ENCODE measurements around the gene ARHGEF33.
"Not testable (repeated sequence)": the region's sequence is repeated elsewhere in the genome, so short reads cannot be mapped to it uniquely, and the experiment has no call there.

The ARHGEF33 gene

DNA sequence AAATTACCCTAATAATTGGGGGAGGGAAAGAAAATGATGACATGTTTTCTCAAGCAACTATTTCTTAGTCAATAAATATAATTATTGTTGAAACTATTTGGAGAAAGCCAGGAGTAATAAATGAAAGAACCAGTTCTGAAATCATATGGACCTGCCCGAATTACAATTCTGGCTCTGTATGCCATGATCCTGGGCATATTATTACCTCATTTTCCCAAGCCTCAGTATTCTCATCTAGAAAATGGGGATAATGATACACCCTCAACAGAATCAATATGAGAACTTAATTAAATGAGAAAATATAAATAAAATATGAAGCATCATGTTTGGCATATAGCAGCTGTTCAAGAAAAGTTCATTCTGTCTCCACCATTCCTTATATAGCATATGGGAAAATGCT lies 22.9 kb downstream of the ARHGEF33 start:
- no peak for DNase-seq

- DNase-seq: no peak
These were observed 32.7 kb downstream of the ARHGEF33 start for GRCh38 chr2:38922389-38922788.

DNA sequence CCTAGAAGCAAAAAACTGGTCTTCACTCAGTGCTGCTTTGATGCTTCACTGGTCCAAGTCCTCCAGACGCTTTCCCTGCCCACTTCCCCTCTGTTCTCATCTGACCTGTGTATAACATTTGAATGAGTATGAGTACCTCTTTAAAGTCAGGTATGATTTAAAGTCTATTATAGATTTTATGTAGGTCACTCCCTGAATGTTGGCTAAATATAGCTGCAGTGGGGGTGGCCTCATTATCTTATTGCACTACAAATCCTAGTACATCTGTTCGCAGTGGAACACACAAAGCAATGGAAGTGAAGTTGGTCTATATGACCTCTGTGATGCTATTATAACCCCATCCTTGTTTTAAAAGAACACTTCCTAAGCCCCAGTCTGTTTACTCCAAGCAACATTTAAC lies 33.2 kb downstream of the ARHGEF33 start:
- DNase-seq: no peak

- DNase-seq: no peak
These were observed 36.3 kb downstream of the ARHGEF33 start for GRCh38 chr2:38925982-38926381.

GRCh38 chr2:38930600-38930999 lies 40.9 kb downstream of the ARHGEF33 start:
- no peak for DNase-seq

- no peak for DNase-seq
These were observed 42.9 kb downstream of the ARHGEF33 start for GRCh38 chr2:38932586-38932985.

DNA sequence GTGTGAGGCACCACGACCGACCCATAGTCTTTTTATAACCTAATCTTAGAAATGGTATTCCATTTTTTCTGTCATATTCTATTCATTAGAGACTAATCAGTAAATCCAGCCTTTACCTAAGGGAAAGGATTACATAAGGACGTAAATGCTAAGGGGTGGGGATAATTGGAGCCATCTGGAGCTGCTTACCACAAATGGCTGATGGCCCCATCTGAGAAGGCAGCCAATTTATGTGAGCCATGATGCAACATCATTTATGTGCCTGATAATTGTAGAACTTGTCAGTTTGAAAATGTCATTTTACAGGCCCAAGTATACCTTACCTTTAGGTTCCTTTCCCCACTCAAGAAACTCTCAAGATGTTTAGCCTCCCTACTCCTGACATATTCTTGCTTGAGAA lies 44.0 kb downstream of the ARHGEF33 start:
- DNase-seq: no peak

DNA sequence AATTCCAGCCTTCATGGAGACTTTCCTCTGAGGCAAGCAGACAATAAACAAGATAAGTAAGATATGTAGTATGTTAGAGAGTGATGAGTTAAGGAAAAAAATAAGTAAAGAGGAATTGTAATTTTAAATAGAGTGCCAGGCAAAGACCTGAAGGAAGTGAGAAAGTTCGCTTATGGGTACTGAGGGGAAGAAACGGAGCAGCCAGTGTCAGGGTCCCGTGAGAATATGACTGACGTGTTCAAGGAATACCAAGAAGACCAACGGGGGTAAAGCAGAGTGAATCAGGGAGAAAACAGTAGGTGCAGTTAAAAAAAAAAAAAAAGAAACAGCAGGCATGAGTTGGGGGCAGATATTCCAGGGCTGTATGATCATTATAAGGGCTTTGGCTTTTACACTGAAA lies 45.1 kb downstream of the ARHGEF33 start:
- no peak for DNase-seq

DNA sequence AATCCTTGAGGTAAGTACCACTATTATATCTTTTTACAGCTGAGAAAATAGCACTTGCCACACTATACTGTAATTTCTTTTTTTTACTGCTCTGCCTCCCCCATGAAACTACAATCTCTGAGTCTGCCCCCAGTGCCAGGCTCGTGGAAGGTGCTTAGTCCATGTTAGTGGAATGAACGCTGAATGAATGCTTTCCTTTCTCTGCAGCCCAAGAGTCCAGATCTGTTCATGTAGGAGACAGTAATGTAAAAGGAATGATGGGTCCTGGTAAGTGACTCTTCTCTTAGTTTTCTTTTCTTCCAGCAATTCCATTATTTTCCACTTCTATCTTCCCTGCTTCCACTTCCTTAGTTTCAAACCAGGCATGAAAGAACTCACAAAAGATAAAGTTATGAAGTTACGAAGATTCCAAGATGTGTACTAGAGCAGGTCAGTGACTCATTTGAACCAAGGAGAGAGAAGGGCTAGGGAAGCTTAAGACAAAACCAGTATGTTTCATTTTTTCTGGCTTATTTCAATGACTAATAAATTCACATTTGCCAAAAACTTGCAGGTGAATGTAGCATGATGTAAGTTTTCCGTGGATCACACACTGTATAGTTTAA lies 46.0 kb downstream of the ARHGEF33 start:
- no peak for DNase-seq

GRCh38 chr2:38936516-38936915 lies 46.8 kb downstream of the ARHGEF33 start:
- not testable (repeated sequence) for DNase-seq

- no peak for DNase-seq
These were observed 47.9 kb downstream of the ARHGEF33 start for GRCh38 chr2:38937548-38937947.

GRCh38 chr2:38940746-38941145 lies 51.1 kb downstream of the ARHGEF33 start:
- no peak for DNase-seq

DNA sequence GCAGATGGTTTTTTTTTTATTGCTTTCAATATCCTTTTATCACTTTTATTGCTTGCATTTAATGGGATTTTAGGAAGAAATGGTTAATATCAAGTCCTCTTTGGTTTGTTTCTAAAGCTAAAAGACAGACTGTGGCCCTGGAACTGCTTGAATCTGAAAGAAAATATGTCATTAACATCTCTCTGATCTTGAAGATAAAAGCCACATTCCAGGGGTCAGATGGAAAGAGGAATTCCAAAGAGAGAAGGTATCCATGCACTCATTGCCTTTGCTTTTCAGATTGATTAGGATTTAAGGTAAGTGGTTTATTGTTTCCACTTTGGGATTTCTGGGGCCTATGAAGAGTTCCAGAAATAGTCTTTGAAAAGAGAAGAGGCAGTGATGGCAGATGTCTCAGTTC lies 54.1 kb downstream of the ARHGEF33 start:
- DNase-seq: no peak

DNA sequence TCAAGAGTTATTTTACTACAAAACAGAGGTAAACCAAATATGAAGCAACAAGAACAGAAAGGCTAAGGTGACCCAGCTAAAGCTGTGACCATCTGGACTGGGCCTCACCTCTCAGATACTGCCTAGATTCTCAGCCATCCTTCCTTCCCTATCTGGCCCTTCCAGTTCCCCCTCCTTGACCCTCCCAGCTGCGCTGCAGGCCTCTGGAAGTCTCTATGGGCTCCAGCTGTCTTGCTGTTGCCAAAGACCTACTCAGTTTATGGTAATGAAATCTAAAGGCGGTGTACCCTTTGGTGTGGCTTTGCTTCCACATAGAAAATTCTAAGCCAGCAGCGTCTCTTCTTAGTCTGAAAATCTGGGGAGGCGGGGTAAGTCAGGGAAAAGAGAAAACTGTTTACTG lies 55.7 kb downstream of the ARHGEF33 start:
- DNase-seq: no peak

DNA sequence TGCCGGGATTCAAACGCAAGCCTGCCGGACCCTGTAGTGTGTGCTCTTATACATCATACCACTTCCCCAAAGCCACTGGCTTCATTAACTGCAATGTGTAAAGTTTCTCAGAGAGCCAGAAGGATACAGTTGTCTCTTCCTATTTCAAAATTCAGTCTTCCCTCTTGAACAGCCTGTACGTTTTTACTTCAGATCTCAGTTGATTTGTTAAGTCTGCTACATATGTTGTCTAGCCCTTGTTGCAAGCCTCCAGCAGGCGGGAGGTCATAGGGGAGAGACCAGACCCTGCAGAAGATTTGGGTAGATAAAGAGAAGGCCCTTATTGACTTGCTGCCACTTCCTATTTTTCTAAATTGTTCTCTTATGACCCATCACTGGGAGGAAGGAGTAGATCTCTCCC lies 56.2 kb downstream of the ARHGEF33 start:
- no peak for DNase-seq

- DNase-seq: peak; percentile 19
These were observed 57.9 kb downstream of the ARHGEF33 start for GRCh38 chr2:38947241-38948239.

DNA sequence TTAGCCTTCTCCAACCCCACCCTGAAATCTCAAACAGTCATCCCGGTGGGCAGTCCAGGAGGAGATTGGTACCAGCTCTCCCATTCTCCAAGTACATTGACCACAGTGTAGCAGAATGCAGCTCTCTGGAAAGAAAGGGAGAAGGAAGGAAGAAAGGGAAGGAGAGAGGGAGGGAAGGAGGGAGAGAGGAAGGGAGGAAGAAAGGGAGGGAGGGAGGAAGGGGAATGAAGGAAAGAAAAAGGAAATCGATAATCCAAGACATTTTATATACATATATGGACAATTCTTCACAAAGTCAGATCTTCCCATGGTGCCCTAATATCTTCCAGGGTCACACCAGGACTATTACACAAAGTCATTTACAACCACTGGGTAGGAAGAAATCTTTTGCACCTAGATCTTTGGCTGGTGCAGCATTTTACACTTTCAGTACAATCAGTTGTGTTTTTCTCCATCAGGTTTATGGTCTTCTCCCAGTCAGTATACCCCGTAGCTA lies 58.8 kb downstream of the ARHGEF33 start:
- DNase-seq: no peak

- no peak for DNase-seq
These were observed 59.3 kb downstream of the ARHGEF33 start for GRCh38 chr2:38948995-38949394.

- no peak for DNase-seq
These were observed 62.1 kb downstream of the ARHGEF33 start for GRCh38 chr2:38951766-38952165.

DNA sequence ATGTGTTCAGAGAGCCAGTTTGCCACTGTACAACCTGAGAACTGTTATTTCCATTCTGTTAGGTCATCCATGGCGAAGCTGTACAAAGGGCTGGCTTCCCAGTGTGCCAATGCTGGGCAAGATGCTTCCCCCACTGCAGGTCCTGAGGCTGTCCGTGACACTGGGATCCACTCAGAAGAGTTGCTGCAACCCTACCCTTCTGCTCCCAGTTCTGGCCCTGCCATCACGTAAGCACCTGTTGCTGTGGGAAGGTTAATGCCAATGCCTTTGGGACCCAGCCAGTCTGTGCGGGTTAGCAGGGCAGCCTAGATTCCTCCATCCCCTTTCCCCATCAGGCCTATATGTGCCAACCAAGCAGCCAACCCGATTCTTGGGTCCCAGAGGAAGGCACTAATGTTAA lies 68.3 kb downstream of the ARHGEF33 start:
- no peak for DNase-seq

DNA sequence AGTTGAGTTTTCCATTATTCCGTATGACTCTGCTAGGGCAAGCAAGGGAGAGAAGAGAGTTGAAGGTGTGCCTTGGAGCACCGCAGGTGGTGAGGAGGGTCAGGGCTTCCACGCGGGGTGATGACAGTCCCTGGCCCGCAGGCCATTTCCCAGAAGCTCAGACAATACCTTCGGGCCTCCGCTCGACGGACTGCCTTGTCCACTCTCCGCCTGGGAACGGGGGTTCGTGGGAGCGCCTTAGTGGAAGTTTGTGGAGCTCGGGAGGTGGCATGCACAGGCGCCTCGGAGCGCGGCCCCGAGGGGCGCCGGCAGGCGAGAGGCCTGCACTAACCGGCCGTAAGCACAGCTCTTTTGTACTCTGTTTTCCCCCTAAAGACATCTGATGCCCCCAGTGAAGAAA lies 69.8 kb downstream of the ARHGEF33 start:
- DNase-seq: no peak

- DNase-seq: no peak
These were observed 70.4 kb downstream of the ARHGEF33 start for GRCh38 chr2:38959938-38960608.

DNA sequence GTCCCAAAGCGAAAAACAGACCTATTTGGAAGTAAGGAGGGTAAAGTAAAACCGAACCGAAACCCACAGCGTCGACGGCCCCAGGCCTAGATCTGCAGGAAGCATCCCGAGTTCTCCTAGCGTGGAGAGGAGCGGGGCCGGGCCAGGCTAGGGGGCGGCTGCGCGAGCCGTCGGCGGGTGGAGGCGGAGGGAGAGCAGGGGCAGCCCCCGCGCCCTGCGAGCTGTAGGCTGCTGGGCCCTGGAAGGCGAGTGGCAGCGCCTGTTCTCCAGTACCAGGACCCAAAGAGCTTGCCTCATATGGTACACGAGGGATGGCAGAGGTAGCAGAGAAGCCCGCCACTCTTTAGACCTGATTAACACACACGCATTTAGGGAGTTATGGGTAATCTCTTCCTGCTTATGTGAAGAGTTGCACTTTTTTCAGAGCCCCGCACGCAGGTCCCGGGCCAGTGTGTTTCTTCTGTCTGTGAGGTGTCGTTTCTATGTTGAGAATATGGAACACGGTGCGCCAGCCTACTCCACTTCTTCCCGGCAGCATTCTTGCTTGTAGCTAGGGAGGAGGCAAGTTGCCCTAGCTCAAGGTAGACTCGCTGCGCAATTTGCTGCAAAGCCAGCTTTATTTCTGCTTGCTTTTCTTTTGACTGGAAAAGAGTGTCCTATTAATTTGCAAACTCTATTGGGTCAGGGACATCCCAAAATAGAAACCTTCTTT lies 71.1 kb downstream of the ARHGEF33 start:
- no peak for DNase-seq
